ENCODE data around the gene FAM114A2.

FAM114A2 gene

DNA sequence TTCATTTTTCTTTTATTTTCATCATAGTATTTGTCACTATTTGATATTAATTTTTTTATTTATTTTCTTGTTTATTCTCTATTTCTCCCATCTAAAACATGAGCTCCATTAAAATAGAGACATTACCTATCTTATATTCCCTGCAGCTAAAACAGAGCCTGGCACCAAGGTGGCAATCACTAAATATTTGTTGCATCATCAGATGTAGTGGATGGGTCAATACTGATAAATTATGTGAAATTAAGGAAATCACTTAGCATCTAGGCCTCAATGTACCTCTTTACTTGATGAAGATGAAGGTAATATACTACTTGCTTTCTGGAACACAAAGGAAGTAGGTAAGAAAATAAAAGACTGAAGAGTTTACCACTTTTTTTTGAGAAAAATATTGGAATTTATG, 24.7 kb upstream of the FAM114A2 start:
- no peak overlapping the region for H3K4me3 ChIP-seq (ENCODE audit: low read depth, low read length)
- in situ Hi-C loops (cut with HindIII; ENCODE audit: low sequenced_read_pairs), result no loop called here
- TF ChIP-seq, protein P1, sequence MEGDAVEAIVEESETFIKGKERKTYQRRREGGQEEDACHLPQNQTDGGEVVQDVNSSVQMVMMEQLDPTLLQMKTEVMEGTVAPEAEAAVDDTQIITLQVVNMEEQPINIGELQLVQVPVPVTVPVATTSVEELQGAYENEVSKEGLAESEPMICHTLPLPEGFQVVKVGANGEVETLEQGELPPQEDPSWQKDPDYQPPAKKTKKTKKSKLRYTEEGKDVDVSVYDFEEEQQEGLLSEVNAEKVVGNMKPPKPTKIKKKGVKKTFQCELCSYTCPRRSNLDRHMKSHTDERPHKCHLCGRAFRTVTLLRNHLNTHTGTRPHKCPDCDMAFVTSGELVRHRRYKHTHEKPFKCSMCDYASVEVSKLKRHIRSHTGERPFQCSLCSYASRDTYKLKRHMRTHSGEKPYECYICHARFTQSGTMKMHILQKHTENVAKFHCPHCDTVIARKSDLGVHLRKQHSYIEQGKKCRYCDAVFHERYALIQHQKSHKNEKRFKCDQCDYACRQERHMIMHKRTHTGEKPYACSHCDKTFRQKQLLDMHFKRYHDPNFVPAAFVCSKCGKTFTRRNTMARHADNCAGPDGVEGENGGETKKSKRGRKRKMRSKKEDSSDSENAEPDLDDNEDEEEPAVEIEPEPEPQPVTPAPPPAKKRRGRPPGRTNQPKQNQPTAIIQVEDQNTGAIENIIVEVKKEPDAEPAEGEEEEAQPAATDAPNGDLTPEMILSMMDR (IDR thresholded peaks at IDR 0.05; ENCODE audit: low read depth, low read length, missing control alignments), result no peak
- DNase-seq (ENCODE audit: low read depth), result no peak

DNA sequence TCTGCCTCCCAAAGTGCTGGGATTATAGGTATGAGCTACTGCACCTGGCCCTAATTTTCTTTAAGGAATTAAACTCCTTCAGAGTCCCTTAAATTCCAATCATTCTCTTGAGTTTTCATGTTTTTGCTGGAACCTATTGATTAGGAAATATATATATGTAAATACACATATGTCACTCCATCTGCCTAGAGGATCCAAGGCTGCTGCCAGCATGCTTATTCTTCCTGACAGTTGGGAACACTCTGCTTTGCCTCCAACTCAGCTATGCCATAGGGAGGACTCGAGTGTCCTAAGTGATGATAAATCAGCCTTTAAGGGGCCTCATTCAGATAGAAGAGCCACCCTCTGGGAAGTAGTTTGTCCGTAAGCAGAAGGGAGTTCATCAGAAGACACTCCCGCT, 21.9 kb upstream of the FAM114A2 start:
- TF ChIP-seq, protein P1 (IDR thresholded peaks at IDR 0.05; ENCODE audit: low read depth, low read length, missing control alignments), result no peak
- no peak for DNase-seq (ENCODE audit: low read depth)
- in situ Hi-C loops (cut with HindIII; ENCODE audit: low sequenced_read_pairs), result no loop called here
- no peak overlapping the region for H3K4me3 ChIP-seq (ENCODE audit: low read depth, low read length)

DNA sequence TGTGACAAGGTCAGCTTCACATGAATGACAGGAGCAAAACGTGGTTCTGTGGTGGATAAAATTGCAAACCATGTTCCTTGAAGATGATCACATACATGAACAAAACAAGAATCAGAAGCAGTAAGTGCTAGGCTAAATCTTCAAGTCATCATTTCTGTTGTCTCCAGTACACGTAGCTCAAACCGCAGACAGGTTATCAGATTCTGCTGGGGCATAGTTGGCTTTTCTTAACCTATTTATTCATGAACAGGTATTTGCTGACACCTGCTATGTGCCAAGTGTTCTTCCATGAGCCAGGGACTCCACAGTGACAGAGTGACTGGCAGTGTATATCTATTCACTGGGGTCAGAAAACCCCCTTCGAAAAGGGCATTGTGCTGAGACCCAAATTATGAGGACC, 20.9 kb upstream of the FAM114A2 start:
- no peak for DNase-seq (ENCODE audit: low read depth)
- H3K4me3 ChIP-seq (ENCODE audit: low read depth, low read length), result no peak overlapping the region
- in situ Hi-C loops (cut with HindIII; ENCODE audit: low sequenced_read_pairs), result no loop called here
- TF ChIP-seq, protein P1 (IDR thresholded peaks at IDR 0.05; ENCODE audit: low read depth, low read length, missing control alignments), result no peak

- in situ Hi-C loops (cut with HindIII; ENCODE audit: low sequenced_read_pairs), result no loop called here
These were observed 20.3 kb upstream of the FAM114A2 start for GRCh38 chr5:154059039-154059430.

GRCh38 chr5:154058055-154059038, 19.6 kb upstream of the FAM114A2 start:
- peak; percentile 49 for DNase-seq (ENCODE audit: low read depth)
- H3K4me3 ChIP-seq (ENCODE audit: low read depth, low read length), result no peak overlapping the region
- in situ Hi-C loops (cut with HindIII; ENCODE audit: low sequenced_read_pairs), result no loop called here
- TF ChIP-seq, protein P1 (IDR thresholded peaks at IDR 0.05; ENCODE audit: low read depth, low read length, missing control alignments), result no peak

More at GRCh38 chr5:154059039-154059430, 20.3 kb upstream of the FAM114A2 start:
- TF ChIP-seq, protein P1 (IDR thresholded peaks at IDR 0.05; ENCODE audit: low read depth, low read length, missing control alignments), result no peak
- no peak for DNase-seq (ENCODE audit: low read depth)
- H3K4me3 ChIP-seq (ENCODE audit: low read depth, low read length), result no peak overlapping the region

- in situ Hi-C loops (cut with HindIII; ENCODE audit: low sequenced_read_pairs), result no loop called here
These were observed 16.5 kb upstream of the FAM114A2 start for GRCh38 chr5:154055201-154055600.

More at GRCh38 chr5:154055201-154055600, 16.5 kb upstream of the FAM114A2 start:
- no peak for DNase-seq (ENCODE audit: low read depth)
- TF ChIP-seq, protein P1 (IDR thresholded peaks at IDR 0.05; ENCODE audit: low read depth, low read length, missing control alignments), result no peak
- H3K4me3 ChIP-seq (ENCODE audit: low read depth, low read length), result no peak overlapping the region
